WERI-Rb-1 (cell line): ENCODE data around the gene ZBTB7C.

Source experiments
- DNase-seq: peaks from one replicate; pipeline ENCODE4 v3.0.0-alpha.2; 2020
- H3K27ac ChIP-seq: fragments of 250-450 bp; sonication (Bioruptor Pico); 2 replicates; pipeline ENCODE4 v1.5.1; 2020; ENCODE audit warnings: mild to moderate bottlenecking, moderate library complexity
- H3K27me3 ChIP-seq: fragments of 250-450 bp; sonication (Bioruptor Pico); 2 replicates; pipeline ENCODE4 v1.5.1; 2021; ENCODE audit warnings: mild to moderate bottlenecking, low read depth, moderate library complexity; ENCODE audit not compliant: insufficient read depth, severe bottlenecking
- H3K36me3 ChIP-seq: fragments of 250-450 bp; sonication (Bioruptor Pico); 2 replicates; pipeline ENCODE4 v1.5.1; 2020; ENCODE audit warnings: mild to moderate bottlenecking, moderate library complexity
- H3K4me3 ChIP-seq: 2 replicates; pipeline ENCODE4 v1.5.1; 2011; ENCODE audit warnings: low read depth, mild to moderate bottlenecking, control low read depth, low read length
- H3K9me3 ChIP-seq: fragments of 250-450 bp; sonication (Bioruptor Pico); 2 replicates; pipeline ENCODE4 v1.5.1; 2021; ENCODE audit warnings: mild to moderate bottlenecking, moderate library complexity; ENCODE audit not compliant: severe bottlenecking
- TF ChIP-seq, protein P1 (sequence below): IDR thresholded peaks from 2 replicates; pipeline ENCODE4 v1.5.1; 2011; ENCODE audit warnings: low read depth, mild to moderate bottlenecking, control low read depth, inconsistent platforms, low read length

The ZBTB7C gene

DNA sequence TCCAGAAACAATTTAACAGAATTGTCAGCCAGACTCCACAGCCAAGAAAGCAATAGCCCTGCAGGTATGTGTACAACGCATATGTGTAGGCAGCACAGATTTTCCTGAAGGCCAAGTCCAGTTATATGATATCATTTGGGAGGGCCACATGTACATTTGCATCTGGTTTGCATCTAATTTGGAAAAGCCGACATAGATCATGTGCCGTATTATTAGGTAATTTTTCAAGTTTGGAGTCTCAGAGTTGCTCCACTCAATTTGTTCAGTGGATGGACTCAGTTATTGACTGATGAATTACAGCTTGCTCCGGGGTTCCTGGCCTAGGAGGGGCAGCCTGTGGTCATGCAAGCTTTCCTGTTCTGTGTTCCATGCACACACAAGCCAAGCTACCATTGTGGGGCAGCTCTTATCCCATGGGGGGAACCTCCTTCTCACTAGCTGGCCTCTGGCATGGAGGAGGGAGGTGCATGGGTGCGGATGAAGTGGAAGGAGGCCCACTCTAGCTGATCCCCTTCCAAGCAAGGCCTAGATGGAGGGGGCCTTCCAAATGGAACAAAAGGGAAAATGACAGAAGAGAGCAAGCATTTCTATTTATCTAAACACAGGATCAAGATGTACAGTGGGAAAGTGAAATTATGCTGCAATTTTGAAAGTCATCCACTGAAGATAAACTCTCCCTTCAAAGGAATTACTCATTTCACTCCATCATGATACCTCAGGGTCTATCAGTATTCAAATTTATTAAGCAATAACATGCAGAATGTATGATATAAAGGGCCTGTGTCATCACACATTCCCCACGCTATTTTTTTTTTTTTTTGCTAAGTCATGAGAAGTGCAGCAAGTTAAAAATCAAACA is 276.2 kb downstream of the ZBTB7C start:
- Histone ChIP-seq H3K4me3 (no peak overlapping the region), H3K27me3 (no peaks in the 10 kb centered on the region), H3K36me3 (no peaks in the 10 kb centered on the region), H3K9me3 (no peaks in the 10 kb centered on the region), H3K27ac (no peak overlapping the region)
- TF ChIP-seq, protein P1, sequence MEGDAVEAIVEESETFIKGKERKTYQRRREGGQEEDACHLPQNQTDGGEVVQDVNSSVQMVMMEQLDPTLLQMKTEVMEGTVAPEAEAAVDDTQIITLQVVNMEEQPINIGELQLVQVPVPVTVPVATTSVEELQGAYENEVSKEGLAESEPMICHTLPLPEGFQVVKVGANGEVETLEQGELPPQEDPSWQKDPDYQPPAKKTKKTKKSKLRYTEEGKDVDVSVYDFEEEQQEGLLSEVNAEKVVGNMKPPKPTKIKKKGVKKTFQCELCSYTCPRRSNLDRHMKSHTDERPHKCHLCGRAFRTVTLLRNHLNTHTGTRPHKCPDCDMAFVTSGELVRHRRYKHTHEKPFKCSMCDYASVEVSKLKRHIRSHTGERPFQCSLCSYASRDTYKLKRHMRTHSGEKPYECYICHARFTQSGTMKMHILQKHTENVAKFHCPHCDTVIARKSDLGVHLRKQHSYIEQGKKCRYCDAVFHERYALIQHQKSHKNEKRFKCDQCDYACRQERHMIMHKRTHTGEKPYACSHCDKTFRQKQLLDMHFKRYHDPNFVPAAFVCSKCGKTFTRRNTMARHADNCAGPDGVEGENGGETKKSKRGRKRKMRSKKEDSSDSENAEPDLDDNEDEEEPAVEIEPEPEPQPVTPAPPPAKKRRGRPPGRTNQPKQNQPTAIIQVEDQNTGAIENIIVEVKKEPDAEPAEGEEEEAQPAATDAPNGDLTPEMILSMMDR = no peak
- DNase-seq = no peak

DNA sequence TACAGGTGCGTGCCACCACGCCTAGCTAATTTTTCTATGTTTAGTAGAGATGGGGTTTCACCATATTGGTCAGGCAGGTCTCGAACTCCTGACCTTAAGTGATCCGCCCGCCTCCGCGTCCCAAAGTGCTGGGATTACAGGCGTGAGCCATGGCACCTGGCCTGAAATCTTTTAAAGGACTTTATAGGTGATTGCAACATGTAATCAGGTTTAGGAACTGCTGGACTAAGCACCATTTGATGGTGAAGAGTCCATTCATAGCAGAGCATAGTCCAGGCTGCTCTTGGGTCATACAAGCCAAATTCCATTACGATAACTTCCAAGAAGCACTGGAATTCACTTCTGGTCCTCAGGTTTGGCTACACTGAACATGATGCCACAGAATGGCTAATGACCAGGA is 278.1 kb downstream of the ZBTB7C start:
- TF ChIP-seq, protein P1 = no peak
- no peaks in the 10 kb centered on the region for H3K9me3 ChIP-seq
- H3K4me3 ChIP-seq = no peak overlapping the region

DNA sequence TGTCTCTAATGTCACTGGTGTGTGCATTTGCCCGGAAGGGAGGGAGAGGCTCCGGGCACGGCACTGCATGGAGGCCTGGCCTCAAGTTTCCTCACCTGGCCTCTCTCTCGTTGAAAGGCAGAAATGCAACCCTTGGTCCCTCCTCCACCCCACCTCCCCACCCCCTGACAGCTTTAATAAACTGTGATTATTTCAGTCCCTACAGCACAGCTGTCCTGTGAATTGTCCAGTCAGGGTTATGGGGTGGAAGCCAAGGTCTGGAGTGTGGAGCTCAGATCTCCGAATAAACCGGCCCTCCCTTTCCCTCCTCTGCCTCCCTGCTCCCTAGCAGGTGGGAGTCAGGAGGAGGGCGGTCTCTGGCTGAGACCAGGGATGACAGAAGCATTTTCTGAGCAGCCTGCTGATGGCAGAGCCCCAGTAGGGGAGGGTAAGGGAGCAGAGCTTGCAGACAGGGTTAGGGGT is 279.5 kb downstream of the ZBTB7C start:
- DNase-seq = peak; percentile 30
- TF ChIP-seq, protein P1 = no peak
- H3K9me3 ChIP-seq = no peaks in the 10 kb centered on the region
- no peaks in the 10 kb centered on the region for H3K36me3 ChIP-seq
- H3K27me3 ChIP-seq = no peaks in the 10 kb centered on the region
- H3K4me3 ChIP-seq = no peak overlapping the region
- H3K27ac ChIP-seq = no peak overlapping the region

More for the DNA sequence above, 278.1 kb downstream of the ZBTB7C start:
- Histone ChIP-seq H3K36me3 (no peaks in the 10 kb centered on the region), H3K27ac (no peak overlapping the region), H3K27me3 (no peaks in the 10 kb centered on the region)
- DNase-seq = no peak

- Histone ChIP-seq H3K27ac (no peak overlapping the region), H3K27me3 (no peaks in the 10 kb centered on the region), H3K9me3 (no peaks in the 10 kb centered on the region), H3K4me3 (no peak overlapping the region), H3K36me3 (no peaks in the 10 kb centered on the region)
- TF ChIP-seq, protein P1 = no peak
- no peak for DNase-seq
These were observed 281.6 kb downstream of the ZBTB7C start for GRCh38 chr18:48127606-48128005.

GRCh38 chr18:48126240-48126639 is 282.9 kb downstream of the ZBTB7C start:
- TF ChIP-seq, protein P1 = no peak
- H3K36me3 ChIP-seq = no peaks in the 10 kb centered on the region
- no peak overlapping the region for H3K4me3 ChIP-seq
- no peaks in the 10 kb centered on the region for H3K27me3 ChIP-seq
- H3K9me3 ChIP-seq = no peaks in the 10 kb centered on the region
- no peak for DNase-seq
- no peak overlapping the region for H3K27ac ChIP-seq

GRCh38 chr18:48125724-48126123 is 283.5 kb downstream of the ZBTB7C start:
- TF ChIP-seq, protein P1 = no peak
- DNase-seq = no peak

More at GRCh38 chr18:48125724-48126123, 283.5 kb downstream of the ZBTB7C start:
- H3K9me3 ChIP-seq = no peaks in the 10 kb centered on the region
- H3K36me3 ChIP-seq = no peaks in the 10 kb centered on the region
- peak overlapping the region; percentile 86; the same call in 1 of the 2 replicates for H3K27ac ChIP-seq
- H3K4me3 ChIP-seq = no peak overlapping the region
- no peaks in the 10 kb centered on the region for H3K27me3 ChIP-seq
